Breast epithelium (tissue), 3 donors: ENCODE measurements around the gene ATP13A3.
"Not testable (repeated sequence)": the region's sequence is repeated elsewhere in the genome, so short reads cannot be mapped to it uniquely, and the experiment has no call there.

ENCODE experiments used
- POLR2A ChIP-seq: fragments of 450-650 bp; IDR thresholded peaks from one replicate; pipeline ENCODE4 v1.6.1; 2016; ENCODE audit warnings: antibody characterized with exemption, mild to moderate bottlenecking, moderate library complexity
- POLR2AphosphoS5 ChIP-seq, 3 donors: sonication (generic); formaldehyde crosslinking; IDR thresholded peaks; one replicate each; pipeline ENCODE4 v1.6.1; 2017; ENCODE audit warnings: antibody characterized with exemption in 3 of 3
- TF ChIP-seq, protein P1 (sequence below), 3 donors: fragments of 450-650 bp; IDR thresholded peaks; one replicate each; pipeline ENCODE4 v1.5.1; 2016 to 2017; ENCODE audit warnings: antibody characterized with exemption in 3 of 3, mild to moderate bottlenecking in 3 of 3, moderate library complexity in 3 of 3

DNA sequence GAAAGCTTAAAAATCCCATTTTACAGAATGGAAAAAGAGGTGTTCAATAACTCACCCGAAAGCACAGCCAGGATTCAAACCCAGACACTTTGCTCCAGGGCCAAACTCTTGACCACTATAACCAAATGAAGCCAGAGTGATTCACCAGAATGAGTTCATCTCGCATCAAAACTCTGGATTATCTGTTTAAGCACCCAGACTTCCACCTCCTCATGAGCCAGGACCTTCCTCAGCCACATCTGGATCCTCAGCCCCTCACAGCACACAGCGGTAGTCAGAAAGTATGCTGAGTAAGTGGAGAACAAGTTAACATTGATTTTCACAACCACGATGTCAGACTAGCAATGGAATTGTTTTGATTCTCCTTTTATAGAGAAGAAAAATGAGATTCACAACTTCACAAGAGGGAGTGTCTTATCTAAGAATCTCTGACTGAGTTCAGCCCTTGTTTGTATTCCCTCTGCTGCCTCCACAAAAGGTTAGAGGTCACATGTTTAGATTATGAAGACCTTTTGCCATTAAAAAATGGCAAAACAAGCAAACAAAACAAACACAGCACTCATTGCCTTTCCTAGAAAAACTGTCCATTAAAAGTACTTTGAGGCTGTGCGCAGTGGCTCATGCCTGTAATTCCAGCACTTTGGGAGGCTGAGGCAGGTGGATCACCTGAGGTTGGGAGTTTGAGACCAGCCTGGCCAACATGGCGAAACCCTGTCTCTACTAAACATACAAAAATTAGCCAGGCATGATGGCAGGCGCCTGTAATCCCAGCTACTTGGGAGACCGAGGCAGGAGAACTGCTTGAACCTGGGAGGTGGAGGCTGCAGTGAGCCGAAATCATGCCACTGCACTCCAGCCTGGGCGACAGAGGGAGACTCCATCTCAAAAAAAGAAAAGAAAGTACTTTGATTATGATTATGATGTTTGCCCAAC, 7.5 kb upstream of the ATP13A3 start:
- not testable (repeated sequence) for TF ChIP-seq POLR2A; POLR2AphosphoS5 (IDR thresholded peaks at IDR 0.05)
- TF ChIP-seq, protein P1, sequence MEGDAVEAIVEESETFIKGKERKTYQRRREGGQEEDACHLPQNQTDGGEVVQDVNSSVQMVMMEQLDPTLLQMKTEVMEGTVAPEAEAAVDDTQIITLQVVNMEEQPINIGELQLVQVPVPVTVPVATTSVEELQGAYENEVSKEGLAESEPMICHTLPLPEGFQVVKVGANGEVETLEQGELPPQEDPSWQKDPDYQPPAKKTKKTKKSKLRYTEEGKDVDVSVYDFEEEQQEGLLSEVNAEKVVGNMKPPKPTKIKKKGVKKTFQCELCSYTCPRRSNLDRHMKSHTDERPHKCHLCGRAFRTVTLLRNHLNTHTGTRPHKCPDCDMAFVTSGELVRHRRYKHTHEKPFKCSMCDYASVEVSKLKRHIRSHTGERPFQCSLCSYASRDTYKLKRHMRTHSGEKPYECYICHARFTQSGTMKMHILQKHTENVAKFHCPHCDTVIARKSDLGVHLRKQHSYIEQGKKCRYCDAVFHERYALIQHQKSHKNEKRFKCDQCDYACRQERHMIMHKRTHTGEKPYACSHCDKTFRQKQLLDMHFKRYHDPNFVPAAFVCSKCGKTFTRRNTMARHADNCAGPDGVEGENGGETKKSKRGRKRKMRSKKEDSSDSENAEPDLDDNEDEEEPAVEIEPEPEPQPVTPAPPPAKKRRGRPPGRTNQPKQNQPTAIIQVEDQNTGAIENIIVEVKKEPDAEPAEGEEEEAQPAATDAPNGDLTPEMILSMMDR (IDR thresholded peaks at IDR 0.05), result not testable (repeated sequence)
